Panc1 (cell line): ENCODE results near the gene MDM1. TPM values are rescaled to one million over a fixed set of nuclear protein-coding genes. Genes with fewer than 3 reads are reported as not detected.

ENCODE experiments used
- ATAC-seq: fragments of 200-7000 bp; cut with Tn5 transposase; 2 replicates; pipeline ENCODE4 v1.9.1; 2020; ENCODE audit warnings: mild to moderate bottlenecking, moderate library complexity
- BruUV-seq: library from RNA; stranded (reverse); fragments of 400-500 nt; replicated peaks from 2 replicates; lab custom pipeline; 2021; lab: Mats Ljungman, UMichigan
- CTCF ChIA-PET: fragments of 300-600 bp; sonication (Branson Sonifier 250); formaldehyde crosslinking; loops from one replicate; lab custom pipeline; 2022; ENCODE audit warnings: antibody characterized with exemption; lab: Charles Lee
- POLR2A ChIA-PET: fragments of 300-600 bp; sonication (Branson Sonifier 250); formaldehyde crosslinking; loops from one replicate; lab custom pipeline; 2022; ENCODE audit warnings: antibody characterized with exemption; lab: Charles Lee
- DNase-seq: peaks from one replicate; pipeline ENCODE4 v3.0.0-alpha.2; 2010; ENCODE audit warnings: low read depth, low spot score
- H3K27ac ChIP-seq: 2 replicates; pipeline ENCODE4 v1.5.1; 2011; ENCODE audit warnings: mild to moderate bottlenecking, low read length, inconsistent platforms
- H3K27me3 ChIP-seq: fragments of 200-500 bp; sonication (Bioruptor generic); 2 replicates; pipeline ENCODE4 v1.6.0; 2014; ENCODE audit warnings: low read length, inconsistent platforms; ENCODE audit not compliant: control insufficient read depth, insufficient read depth
- H3K36me3 ChIP-seq: fragments of 200-500 bp; sonication (Bioruptor generic); 2 replicates; pipeline ENCODE4 v1.5.1; 2014; ENCODE audit warnings: inconsistent platforms, mild to moderate bottlenecking, low read length, moderate library complexity; ENCODE audit not compliant: control insufficient read depth, insufficient read depth
- H3K4me1 ChIP-seq: 2 replicates; pipeline ENCODE4 v1.5.1; 2011; ENCODE audit warnings: inconsistent platforms, mild to moderate bottlenecking, low read length, moderate library complexity; ENCODE audit not compliant: control insufficient read depth, insufficient read depth
- H3K4me3 ChIP-seq, 2 experiments: 2 replicates each; pipeline ENCODE4 v1.5.1; 2011 to 2012; ENCODE audit warnings: low read depth in 2 of 2, low read length in 2 of 2, mild to moderate bottlenecking in 2 of 2, inconsistent platforms in 1 of 2, moderate library complexity in 1 of 2
- H3K9me3 ChIP-seq: fragments of 200-500 bp; sonication (Bioruptor generic); 2 replicates; pipeline ENCODE4 v1.5.1; 2014; ENCODE audit warnings: low read depth, mild to moderate bottlenecking, inconsistent platforms, low read length, moderate library complexity; ENCODE audit not compliant: control insufficient read depth, insufficient read depth
- CTCF ChIP-seq: fragments of 450-650 bp; IDR thresholded peaks from 2 replicates; pipeline ENCODE4 v1.5.1; 2017; ENCODE audit warnings: mild to moderate bottlenecking
- POLR2AphosphoS5 ChIP-seq: IDR thresholded peaks from 2 replicates; pipeline ENCODE4 v1.6.1; 2012; ENCODE audit warnings: mild to moderate bottlenecking, low read depth, low read length, moderate library complexity
- REST ChIP-seq, 2 experiments: IDR thresholded peaks; 2 replicates each; pipeline ENCODE4 v1.6.1; 2011 to 2012; ENCODE audit warnings: low read depth in 2 of 2, control low read depth in 1 of 2, low read length in 1 of 2, mild to moderate bottlenecking in 1 of 2, moderate library complexity in 1 of 2; ENCODE audit not compliant: insufficient read depth in 1 of 2
- SIN3A ChIP-seq: IDR thresholded peaks from 2 replicates; pipeline ENCODE4 v1.6.1; 2012; ENCODE audit warnings: low read depth, mild to moderate bottlenecking, low read length, moderate library complexity, borderline replicate concordance; ENCODE audit not compliant: insufficient read depth
- TCF7L2 ChIP-seq: IDR thresholded peaks from 2 replicates; pipeline ENCODE4 v1.6.1; 2011; ENCODE audit warnings: mild to moderate bottlenecking, low read depth, low read length, inconsistent platforms
- in situ Hi-C: cut with HindIII; loops from 2 replicates; pipeline ENCODE4 v1.10.0; 2016; ENCODE audit warnings: low sequenced_read_pairs, low pct_unique_long_range_greater_than_20kb
- intact Hi-C: fragments of 100-400 bp; cut with micrococcal nuclease; formaldehyde crosslinking; loops from one replicate; pipeline ENCODE4 v1.10.0; 2022; ENCODE audit not compliant: unreplicated experiment
- total RNA-seq: library from RNA; stranded (reverse); gene quantifications from one replicate; pipeline ENCODE4 v1.2.1, GENCODE V29; 2021; ENCODE audit not compliant: unreplicated experiment

The MDM1 gene
- total RNA-seq, 1 experiment from 2014 or later = 17.8 TPM

GRCh38 chr12:68348419-68348818, 16.3 kb upstream of the MDM1 start:
- CTCF ChIA-PET = no interaction called here
- H3K4me3 ChIP-seq = no peak overlapping the region
- H3K36me3 ChIP-seq = no peaks in the 10 kb centered on the region
- no TSS peak for BruUV-seq
- POLR2A ChIA-PET = interaction anchor here (0.8 kb wide), 1 partner anchor 12 kb away, joined by 4 read pairs; no protein-coding TSS in a partner anchor
- H3K9me3 ChIP-seq = no peaks in the 10 kb centered on the region
- in situ Hi-C loops = no loop called here
- no peaks in the 10 kb centered on the region for H3K27me3 ChIP-seq
- ATAC-seq = no peak
- intact Hi-C loops = no loop called here
- H3K27ac ChIP-seq = peak overlapping the region; percentile 5; the same call in 1 of the 2 replicates
- no peaks in the 10 kb centered on the region for H3K4me1 ChIP-seq
- TF ChIP-seq CTCF (no peak), TCF7L2 (no peak), REST (IDR thresholded peaks at IDR 0.05; ENCODE audit: insufficient read depth in 1 of 2, low read depth in 2 of 2, low read length in 1 of 2) (no peak), POLR2AphosphoS5 (no peak), SIN3A (no peak)
- DNase-seq = no peak

DNA sequence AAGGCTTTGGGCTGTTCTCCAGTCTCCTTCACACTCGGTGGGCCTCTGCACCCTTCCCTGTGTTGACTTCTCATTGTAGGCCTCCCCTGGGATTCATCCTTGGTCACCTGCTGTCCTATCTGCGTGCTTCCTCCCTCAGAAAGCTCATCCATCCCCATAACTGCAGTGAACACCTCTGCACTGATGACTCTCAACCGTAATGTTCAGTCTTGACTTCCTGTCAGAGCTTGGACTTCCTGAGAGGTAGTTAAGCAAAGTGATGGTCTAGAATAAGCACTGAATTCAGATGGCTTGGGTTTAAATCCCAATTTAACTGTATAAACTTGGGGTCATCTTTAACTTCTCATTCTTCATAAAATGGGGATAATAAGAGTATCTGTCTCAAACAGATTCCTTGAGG, 13.6 kb upstream of the MDM1 start:
- POLR2A ChIA-PET = no interaction called here
- no peak overlapping the region; the same call in 1 of the 2 replicates for H3K27ac ChIP-seq
- no peaks in the 10 kb centered on the region for H3K9me3 ChIP-seq
- TF ChIP-seq TCF7L2 (no peak), SIN3A (no peak), POLR2AphosphoS5 (no peak), CTCF (no peak)
- in situ Hi-C loops (no loop called here), intact Hi-C loops (no loop called here)
- H3K27me3 ChIP-seq = no peaks in the 10 kb centered on the region
- no peaks in the 10 kb centered on the region for H3K4me1 ChIP-seq
- no peaks in the 10 kb centered on the region for H3K36me3 ChIP-seq
- DNase-seq (no peak), ATAC-seq (no peak)
- CTCF ChIA-PET = no interaction called here
- no TSS peak for BruUV-seq
- no peak overlapping the region for H3K4me3 ChIP-seq
